ENCODE results near the gene CCDC182. TPM values are rescaled to one million over a fixed set of nuclear protein-coding genes. Genes with fewer than 3 reads are reported as not detected.

The CCDC182 gene
- total RNA-seq, 1 experiment from 2014 or later, result not detected

- POLR2A ChIA-PET, result no interaction called here
- no peaks in the 10 kb centered on the region for H3K36me3 Mint-ChIP-seq (ENCODE audit: insufficient read depth, unreplicated experiment)
- no peak overlapping the region for H3K27ac Mint-ChIP-seq (ENCODE audit: low read depth, unreplicated experiment)
- no peak for DNase-seq (ENCODE audit: unreplicated experiment)
- no peaks in the 10 kb centered on the region for H3K4me1 Mint-ChIP-seq (ENCODE audit: insufficient read depth, unreplicated experiment)
- H3K4me3 Mint-ChIP-seq (ENCODE audit: unreplicated experiment), result no peak overlapping the region
- CTCF ChIA-PET, result interaction anchor here (0.7 kb wide), 1 partner anchor 35 kb away, joined by 3 read pairs; no protein-coding TSS in a partner anchor
- intact Hi-C loops (cut with micrococcal nuclease), result no loop called here
- no peaks in the 10 kb centered on the region for H3K27me3 Mint-ChIP-seq (ENCODE audit: insufficient read depth, unreplicated experiment)
- BruUV-seq (replicated peaks), result no TSS peak
- no peak for TF ChIP-seq CTCF (IDR thresholded peaks at IDR 0.05; ENCODE audit: unreplicated experiment)
- no peaks in the 10 kb centered on the region for H3K9me3 Mint-ChIP-seq (ENCODE audit: unreplicated experiment)
Observed at GRCh38 chr17:57699751-57700219, 45.3 kb downstream of the CCDC182 start.

- ChIA-PET POLR2A (no interaction called here), CTCF (interaction anchor here (4.8 kb wide), 1 partner anchor 26 kb away, joined by 21 read pairs; no protein-coding TSS in a partner anchor)
- H3K27me3 Mint-ChIP-seq (ENCODE audit: insufficient read depth, unreplicated experiment), result no peaks in the 10 kb centered on the region
- no peak overlapping the region for H3K27ac Mint-ChIP-seq (ENCODE audit: low read depth, unreplicated experiment)
- no peak for TF ChIP-seq CTCF (IDR thresholded peaks at IDR 0.05; ENCODE audit: unreplicated experiment)
- peaks cover 5% of the 10 kb centered on the region for H3K9me3 Mint-ChIP-seq (ENCODE audit: unreplicated experiment)
- DNase-seq (ENCODE audit: unreplicated experiment), result no peak
- no peaks in the 10 kb centered on the region for H3K36me3 Mint-ChIP-seq (ENCODE audit: insufficient read depth, unreplicated experiment)
- intact Hi-C loops (cut with micrococcal nuclease), result no loop called here
- BruUV-seq (replicated peaks), result no TSS peak
- H3K4me3 Mint-ChIP-seq (ENCODE audit: unreplicated experiment), result no peak overlapping the region
- no peaks in the 10 kb centered on the region for H3K4me1 Mint-ChIP-seq (ENCODE audit: insufficient read depth, unreplicated experiment)
Observed at GRCh38 chr17:57697891-57698711, 47.0 kb downstream of the CCDC182 start.

GRCh38 chr17:57697197-57697596 lies 47.9 kb downstream of the CCDC182 start:
- no peak overlapping the region for H3K27ac Mint-ChIP-seq (ENCODE audit: low read depth, unreplicated experiment)
- intact Hi-C loops (cut with micrococcal nuclease), result no loop called here
- no peaks in the 10 kb centered on the region for H3K27me3 Mint-ChIP-seq (ENCODE audit: insufficient read depth, unreplicated experiment)
- CTCF ChIA-PET, result interaction anchor here (4.8 kb wide), 1 partner anchor 25 kb away, joined by 21 read pairs; no protein-coding TSS in a partner anchor
- no peak for TF ChIP-seq CTCF (IDR thresholded peaks at IDR 0.05; ENCODE audit: unreplicated experiment)
- H3K36me3 Mint-ChIP-seq (ENCODE audit: insufficient read depth, unreplicated experiment), result no peaks in the 10 kb centered on the region
- H3K4me1 Mint-ChIP-seq (ENCODE audit: insufficient read depth, unreplicated experiment), result no peaks in the 10 kb centered on the region
- no peak overlapping the region for H3K4me3 Mint-ChIP-seq (ENCODE audit: unreplicated experiment)
- POLR2A ChIA-PET, result interaction anchor here (1.4 kb wide), 1 partner anchor 10 kb away, joined by 7 read pairs; no protein-coding TSS in a partner anchor
- no TSS peak for BruUV-seq (replicated peaks)
- DNase-seq (ENCODE audit: unreplicated experiment), result no peak
- H3K9me3 Mint-ChIP-seq (ENCODE audit: unreplicated experiment), result peaks cover 13% of the 10 kb centered on the region

- Mint-ChIP-seq H3K4me3 (ENCODE audit: unreplicated experiment) (no peak overlapping the region), H3K4me1 (ENCODE audit: insufficient read depth, unreplicated experiment) (no peaks in the 10 kb centered on the region), H3K27ac (ENCODE audit: low read depth, unreplicated experiment) (no peak overlapping the region), H3K27me3 (ENCODE audit: insufficient read depth, unreplicated experiment) (no peaks in the 10 kb centered on the region), H3K36me3 (ENCODE audit: insufficient read depth, unreplicated experiment) (no peaks in the 10 kb centered on the region), H3K9me3 (ENCODE audit: unreplicated experiment) (peaks cover 17% of the 10 kb centered on the region)
- CTCF ChIA-PET, result interaction anchor here (0.6 to 4.8 kb wide), 2 partner anchors 10 to 24 kb away, joined by 4 to 21 read pairs; no protein-coding TSS in a partner anchor
- BruUV-seq (replicated peaks), result no TSS peak
- no peak for DNase-seq (ENCODE audit: unreplicated experiment)
- POLR2A ChIA-PET, result interaction anchor here (1.2 to 1.4 kb wide), 2 partner anchors 8 to 494 kb away, joined by 4 to 7 read pairs; no protein-coding TSS in a partner anchor
- TF ChIP-seq CTCF (IDR thresholded peaks at IDR 0.05; ENCODE audit: unreplicated experiment), result no peak
- intact Hi-C loops (cut with micrococcal nuclease), result no loop called here
Observed at GRCh38 chr17:57696050-57696449, 49.0 kb downstream of the CCDC182 start.
